Right lobe of liver (tissue), 6 donors: ENCODE measurements around the gene B4GALNT3. TPM values are rescaled to one million over a fixed set of nuclear protein-coding genes. Genes with fewer than 3 reads are reported as not detected.

Experiments used
- ATAC-seq, 4 donors: fragments of 200-7000 bp; cut with Tn5 transposase; one replicate each; pipeline ENCODE4 v1.9.1; 2020; ENCODE audit warnings: mild to moderate bottlenecking in 4 of 4, moderate library complexity in 4 of 4
- DNase-seq, 3 donors: peaks; one replicate each; pipeline ENCODE4 v3.0.0-alpha.2; 2020
- H3K27ac ChIP-seq, 3 donors: fragments of 200-600 bp; one replicate each; pipeline ENCODE4 v1.8.0; 2022
- H3K27me3 ChIP-seq, 2 donors: fragments of 200-600 bp; one replicate each; pipeline ENCODE4 v1.8.0; 2022
- H3K36me3 ChIP-seq, 4 donors: fragments of 200-600 bp; sonication (generic) in 1 of 4; one replicate each; pipeline versions ENCODE4 v1.5.1 to v1.8.0; 2017 to 2022; ENCODE audit warnings: control low read depth in 1 of 4
- H3K4me1 ChIP-seq, 4 donors: fragments of 200-600 bp; sonication (generic) in 1 of 4; one replicate each; pipeline versions ENCODE4 v1.5.1 to v1.8.0; 2017 to 2022; ENCODE audit warnings: control low read depth in 1 of 4
- H3K4me3 ChIP-seq, 3 donors: fragments of 200-600 bp; one replicate each; pipeline ENCODE4 v1.8.0; 2022
- H3K9me3 ChIP-seq, 4 donors: fragments of 200-600 bp; sonication (generic) in 1 of 4; one replicate each; pipeline versions ENCODE4 v1.5.1 to v1.8.0; 2017 to 2022; ENCODE audit warnings: control low read depth in 1 of 4
- POLR2A ChIP-seq: fragments of 450-650 bp; IDR thresholded peaks from one replicate; pipeline ENCODE4 v1.6.1; 2017; ENCODE audit warnings: antibody characterized with exemption, mild to moderate bottlenecking
- WGBS: methylation state at CpG from one replicate; pipeline ENCODE4 v1.1.6; 2018; ENCODE audit warnings: low coverage, low lambda C conversion rate; ENCODE audit not compliant: insufficient coverage; ENCODE audit errors: missing lambda C conversion rate; 5-methylcytosine and 5-hydroxymethylcytosine counted together
- intact Hi-C, 2 donors: fragments of 100-400 bp; cut with DNase I; formaldehyde crosslinking; loops; one replicate each; pipeline versions ENCODE4 v1.11.2 to v1.14.1; 2022
- total RNA-seq, 6 experiments: library from RNA; depleted of rRNA in 2 of 6; stranded (reverse); fragments of >200 nt in 2 of 6; fragmentation: NEBNext Ultra II Directional in 3 of 6; extraction: Animal tissue kit (Norgen Biotek cat#: 25700) in 3 of 6; gene quantifications; one replicate each; pipeline versions ENCODE4 v1.1.0 to v1.2.4, GENCODE V29; 2016 to 2023
- TF ChIP-seq, protein P1 (sequence below), 4 donors: fragments of 200-600 bp in 3 of 4; fragments of 450-650 bp in 1 of 4; IDR thresholded peaks; one replicate each; pipeline versions ENCODE4 v1.5.1 to v1.8.0; 2016 to 2022; ENCODE audit warnings: antibody characterized with exemption in 4 of 4, mild to moderate bottlenecking in 2 of 4
- donor health status: DM: no; HTN: yes; CAD: no.
- donor health status: DM: no; HTN: no; CAD: no.
- donor health status: DM: no; HTN: no; CAD: no.
- donor health status: DM: no; HTN: yes; CAD: no.
- donor health status: DM: no; HTN: yes; CAD: no.

B4GALNT3 gene
- total RNA-seq, 6 experiments from 2014 or later = 0.12 to 2.0 (median 0.38) TPM

DNA sequence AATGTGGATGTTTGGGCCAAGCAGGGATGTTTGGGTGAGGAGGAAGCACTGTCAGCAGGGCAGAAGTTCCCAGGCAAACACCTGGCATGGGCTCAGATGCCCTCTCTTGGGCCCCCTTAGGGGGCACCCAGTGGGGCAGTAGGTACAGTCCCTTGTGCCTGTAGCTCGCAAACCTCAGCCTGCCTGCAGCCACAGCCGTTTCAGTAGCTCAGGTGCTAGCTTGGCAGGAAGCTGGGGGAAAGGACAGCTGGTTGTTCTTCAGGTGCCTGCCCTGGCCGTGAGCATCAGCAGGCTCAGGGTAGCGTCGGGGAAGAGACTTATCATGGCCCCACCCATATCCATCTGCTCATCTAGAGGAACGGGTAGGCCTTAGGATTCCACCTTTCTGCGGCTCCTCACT lies 67.5 kb downstream of the B4GALNT3 start:
- H3K27ac ChIP-seq = no peak overlapping the region
- no peak for ATAC-seq
- no peak for DNase-seq
- no peaks in the 10 kb centered on the region for H3K9me3 ChIP-seq
- 80% methylated on average over 2 of the region's 7 CpGs for WGBS
- H3K4me1 ChIP-seq = no peaks in the 10 kb centered on the region
- H3K36me3 ChIP-seq = no peaks in the 10 kb centered on the region
- TF ChIP-seq POLR2A = no peak
- TF ChIP-seq, protein P1, sequence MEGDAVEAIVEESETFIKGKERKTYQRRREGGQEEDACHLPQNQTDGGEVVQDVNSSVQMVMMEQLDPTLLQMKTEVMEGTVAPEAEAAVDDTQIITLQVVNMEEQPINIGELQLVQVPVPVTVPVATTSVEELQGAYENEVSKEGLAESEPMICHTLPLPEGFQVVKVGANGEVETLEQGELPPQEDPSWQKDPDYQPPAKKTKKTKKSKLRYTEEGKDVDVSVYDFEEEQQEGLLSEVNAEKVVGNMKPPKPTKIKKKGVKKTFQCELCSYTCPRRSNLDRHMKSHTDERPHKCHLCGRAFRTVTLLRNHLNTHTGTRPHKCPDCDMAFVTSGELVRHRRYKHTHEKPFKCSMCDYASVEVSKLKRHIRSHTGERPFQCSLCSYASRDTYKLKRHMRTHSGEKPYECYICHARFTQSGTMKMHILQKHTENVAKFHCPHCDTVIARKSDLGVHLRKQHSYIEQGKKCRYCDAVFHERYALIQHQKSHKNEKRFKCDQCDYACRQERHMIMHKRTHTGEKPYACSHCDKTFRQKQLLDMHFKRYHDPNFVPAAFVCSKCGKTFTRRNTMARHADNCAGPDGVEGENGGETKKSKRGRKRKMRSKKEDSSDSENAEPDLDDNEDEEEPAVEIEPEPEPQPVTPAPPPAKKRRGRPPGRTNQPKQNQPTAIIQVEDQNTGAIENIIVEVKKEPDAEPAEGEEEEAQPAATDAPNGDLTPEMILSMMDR (IDR thresholded peaks at IDR 0.05) = no peak
- intact Hi-C loops = no loop called here
- H3K4me3 ChIP-seq = no peak overlapping the region
- no peaks in the 10 kb centered on the region for H3K27me3 ChIP-seq

DNA sequence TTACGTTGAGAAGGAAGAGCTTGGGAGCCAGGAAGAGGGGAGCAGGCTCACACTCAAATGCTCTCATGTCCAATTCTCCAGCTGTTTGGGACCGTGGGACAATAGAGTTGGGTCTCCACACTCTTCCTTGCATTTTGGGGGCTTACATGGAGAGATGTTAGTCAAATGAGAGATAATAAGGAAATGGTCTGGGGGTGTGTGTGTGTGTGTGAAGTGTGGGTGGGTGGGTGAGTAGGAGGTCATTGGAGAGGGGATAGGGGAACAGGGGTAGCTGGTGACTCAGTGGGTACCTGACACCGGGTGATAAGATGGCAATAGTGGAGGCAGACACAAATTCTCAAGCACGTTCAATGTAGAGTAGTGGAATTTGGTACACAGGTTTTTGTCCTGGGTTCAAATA lies 68.0 kb downstream of the B4GALNT3 start:
- no peaks in the 10 kb centered on the region for H3K4me1 ChIP-seq
- no peaks in the 10 kb centered on the region for H3K9me3 ChIP-seq
- intact Hi-C loops = no loop called here
- WGBS = 66% methylated on average over 2 of the region's 4 CpGs
- ATAC-seq = no peak
- no peaks in the 10 kb centered on the region for H3K27me3 ChIP-seq
- DNase-seq = no peak
- H3K36me3 ChIP-seq = no peaks in the 10 kb centered on the region
- TF ChIP-seq POLR2A = no peak
- H3K4me3 ChIP-seq = no peak overlapping the region
- H3K27ac ChIP-seq = no peak overlapping the region

DNA sequence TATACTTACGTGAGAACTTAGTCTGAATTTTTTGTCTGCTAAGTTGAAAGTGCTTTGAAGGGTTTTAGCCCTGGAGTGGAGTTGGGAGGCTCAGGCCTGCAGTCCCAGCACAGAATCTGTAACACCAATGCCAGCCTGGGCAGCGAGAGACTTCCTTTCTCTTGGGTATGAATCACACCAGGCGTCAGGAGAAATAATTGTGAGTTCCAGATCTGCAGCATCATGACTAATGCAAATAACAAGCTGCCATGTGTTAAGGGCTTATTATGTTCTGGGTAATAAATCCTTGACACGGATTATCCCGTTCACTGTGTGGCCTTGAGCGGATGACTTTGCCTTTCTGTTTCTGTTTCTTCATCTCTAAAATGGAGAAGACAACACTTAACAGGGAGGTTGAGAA lies 70.6 kb downstream of the B4GALNT3 start:
- no peak overlapping the region for H3K4me3 ChIP-seq
- WGBS = 90% methylated on average over 5 of the region's 6 CpGs
- no peak overlapping the region for H3K27ac ChIP-seq
- H3K4me1 ChIP-seq = no peaks in the 10 kb centered on the region
- intact Hi-C loops = no loop called here
- H3K9me3 ChIP-seq = no peaks in the 10 kb centered on the region
- no peak for ATAC-seq
- no peaks in the 10 kb centered on the region for H3K27me3 ChIP-seq
- no peak for DNase-seq
- TF ChIP-seq, protein P1 (IDR thresholded peaks at IDR 0.05) = no peak
- no peak for TF ChIP-seq POLR2A
- H3K36me3 ChIP-seq = no peaks in the 10 kb centered on the region

DNA sequence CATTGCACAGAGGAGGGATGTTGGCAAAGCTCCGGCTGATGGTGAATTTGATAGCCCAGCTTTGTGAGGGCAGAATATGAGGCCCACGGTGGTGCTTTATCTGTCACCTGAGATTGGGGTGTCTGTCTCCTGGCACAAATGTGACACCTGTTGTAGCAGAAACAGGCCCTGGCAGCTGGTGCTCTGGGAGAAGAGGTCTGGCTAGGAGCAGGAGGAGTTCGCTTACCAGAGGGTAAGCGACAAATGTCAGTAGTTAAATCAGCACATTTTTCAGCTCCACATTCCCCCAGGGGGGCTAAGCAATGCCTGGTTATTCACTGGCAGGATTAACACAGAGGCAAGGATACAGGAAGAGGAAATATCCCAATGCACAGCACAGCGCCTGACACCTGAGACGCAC lies 71.1 kb downstream of the B4GALNT3 start:
- ATAC-seq (no peak), DNase-seq (no peak)
- no peak overlapping the region for H3K4me3 ChIP-seq
- H3K9me3 ChIP-seq = no peaks in the 10 kb centered on the region
- no peaks in the 10 kb centered on the region for H3K4me1 ChIP-seq
- 90% methylated on average over 2 of the region's 6 CpGs for WGBS
- no peaks in the 10 kb centered on the region for H3K27me3 ChIP-seq
- H3K27ac ChIP-seq = no peak overlapping the region
- intact Hi-C loops = no loop called here
- TF ChIP-seq, protein P1 (IDR thresholded peaks at IDR 0.05) = no peak
- no peak for TF ChIP-seq POLR2A
- no peaks in the 10 kb centered on the region for H3K36me3 ChIP-seq

DNA sequence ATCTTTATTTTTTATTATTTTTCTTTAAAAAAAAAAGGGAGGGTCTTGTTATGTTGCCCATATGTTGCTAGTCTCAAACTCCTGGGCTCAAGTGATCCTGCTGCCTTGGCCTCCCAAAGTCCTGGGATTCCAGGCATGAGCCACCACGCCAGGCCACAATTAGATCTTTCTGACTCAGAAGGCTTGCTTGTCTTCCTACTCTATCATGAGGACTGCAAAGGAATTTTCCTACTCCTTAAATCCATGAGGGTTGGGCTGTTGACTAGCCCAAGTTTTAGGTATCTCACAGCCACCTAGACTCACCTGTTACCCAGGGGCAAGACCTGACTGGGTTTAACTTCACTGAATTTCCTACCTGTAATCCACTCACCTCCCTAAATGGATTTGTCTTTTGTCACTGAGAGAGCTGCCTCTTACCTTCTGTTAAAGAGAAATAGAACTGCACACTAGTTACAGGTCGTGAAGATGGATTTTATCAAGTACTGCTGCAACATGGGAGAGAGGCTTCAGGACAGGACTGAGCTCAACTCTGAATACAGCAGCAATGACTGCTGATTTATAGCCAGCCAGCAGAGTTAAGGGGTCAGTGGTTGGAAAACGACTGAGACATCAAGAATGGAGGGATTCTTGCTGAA lies 72.3 kb downstream of the B4GALNT3 start:
- DNase-seq (no peak), ATAC-seq (no peak)
- TF ChIP-seq POLR2A = no peak
- TF ChIP-seq, protein P1 (IDR thresholded peaks at IDR 0.05) = no peak
- Histone ChIP-seq H3K4me3 (no peak overlapping the region), H3K9me3 (no peaks in the 10 kb centered on the region), H3K27me3 (no peaks in the 10 kb centered on the region), H3K36me3 (no peaks in the 10 kb centered on the region), H3K4me1 (no peaks in the 10 kb centered on the region), H3K27ac (no peak overlapping the region)
- intact Hi-C loops = no loop called here
- 68% methylated on average over 3 of the region's 3 CpGs for WGBS
